H9 (cell line): ENCODE data around the gene ANO2. TPM values are rescaled to one million over a fixed set of nuclear protein-coding genes. Genes with fewer than 3 reads are reported as not detected.

Experiments used
- DNase-seq: peaks from one replicate; pipeline ENCODE4 v3.0.0-alpha.2; 2017
- H2AFZ ChIP-seq: one replicate; pipeline ENCODE4 v1.6.1; 2013; ENCODE audit warnings: mild to moderate bottlenecking, low read length, control low read depth, moderate library complexity
- H2AK5ac ChIP-seq: 2 replicates; pipeline ENCODE4 v1.6.1; 2013; ENCODE audit warnings: low read length, control low read depth, mixed read lengths; ENCODE audit not compliant: insufficient read length
- H2BK120ac ChIP-seq: one replicate; pipeline ENCODE4 v1.6.1; 2013; ENCODE audit warnings: low read depth, mild to moderate bottlenecking, low read length, control low read depth, inconsistent platforms; ENCODE audit not compliant: poor library complexity, severe bottlenecking
- H2BK12ac ChIP-seq: 2 replicates; pipeline ENCODE4 v1.6.1; 2013; ENCODE audit warnings: low read length, control low read depth, mixed read lengths, low read depth; ENCODE audit not compliant: insufficient read length
- H2BK15ac ChIP-seq: 2 replicates; pipeline ENCODE4 v1.6.1; 2013; ENCODE audit warnings: low read depth, low read length, control low read depth
- H2BK20ac ChIP-seq: one replicate; pipeline ENCODE4 v1.6.1; 2013; ENCODE audit warnings: low read depth, mild to moderate bottlenecking, low read length, control low read depth, inconsistent platforms; ENCODE audit not compliant: poor library complexity, severe bottlenecking
- H2BK5ac ChIP-seq: 2 replicates; pipeline ENCODE4 v1.6.1; 2013; ENCODE audit warnings: low read length, control low read depth, mixed read lengths; ENCODE audit not compliant: insufficient read length
- H3K14ac ChIP-seq: 2 replicates; pipeline ENCODE4 v1.6.1; 2013; ENCODE audit warnings: low read length, control low read depth; ENCODE audit not compliant: insufficient read depth
- H3K18ac ChIP-seq: 2 replicates; pipeline ENCODE4 v1.6.1; 2013; ENCODE audit warnings: low read depth, mild to moderate bottlenecking, mixed read lengths, low read length, control low read depth; ENCODE audit not compliant: insufficient read length
- H3K23ac ChIP-seq: 2 replicates; pipeline ENCODE4 v1.6.1; 2013; ENCODE audit warnings: low read length, control low read depth, mixed read lengths, low read depth; ENCODE audit not compliant: insufficient read length
- H3K23me2 ChIP-seq: 2 replicates; pipeline ENCODE4 v1.6.1; 2013; ENCODE audit warnings: low read depth, mild to moderate bottlenecking, mixed read lengths, low read length, control low read depth; ENCODE audit not compliant: insufficient read length, poor library complexity, severe bottlenecking
- H3K27ac ChIP-seq: 2 replicates; pipeline ENCODE4 v1.5.1; 2013; ENCODE audit warnings: low read length, control low read depth, mixed read lengths, low read depth; ENCODE audit not compliant: insufficient read length
- H3K27me3 ChIP-seq: 2 replicates; pipeline ENCODE4 v1.6.1; 2013; ENCODE audit warnings: low read length, control low read depth, inconsistent platforms; ENCODE audit not compliant: insufficient read depth
- H3K4ac ChIP-seq: 2 replicates; pipeline ENCODE4 v1.6.1; 2013; ENCODE audit warnings: low read depth, mild to moderate bottlenecking, control low read depth, inconsistent platforms, low read length, moderate library complexity
- H3K4me1 ChIP-seq: 2 replicates; pipeline ENCODE4 v1.6.1; 2013; ENCODE audit warnings: low read length, control low read depth, inconsistent platforms; ENCODE audit not compliant: insufficient read depth
- H3K4me2 ChIP-seq: 2 replicates; pipeline ENCODE4 v1.6.1; 2013; ENCODE audit warnings: low read length, control low read depth, mixed read lengths; ENCODE audit not compliant: insufficient read length, insufficient read depth
- H3K56ac ChIP-seq: 2 replicates; pipeline ENCODE4 v1.6.1; 2013; ENCODE audit warnings: low read depth, mild to moderate bottlenecking, mixed read lengths, low read length, control low read depth; ENCODE audit not compliant: insufficient read length
- H3K79me1 ChIP-seq: 2 replicates; pipeline ENCODE4 v1.6.1; 2013; ENCODE audit warnings: low read depth, mild to moderate bottlenecking, moderate library complexity, low read length, control low read depth, inconsistent platforms; ENCODE audit not compliant: insufficient read depth, poor library complexity, severe bottlenecking
- H3K79me2 ChIP-seq: 2 replicates; pipeline ENCODE4 v1.6.1; 2013; ENCODE audit warnings: low read length, control low read depth, inconsistent platforms; ENCODE audit not compliant: insufficient read depth
- H3K9ac ChIP-seq: 2 replicates; pipeline ENCODE4 v1.6.1; 2013; ENCODE audit warnings: low read length, control low read depth, mixed read lengths; ENCODE audit not compliant: insufficient read length; ENCODE audit errors: extremely low read depth
- H3K9me3 ChIP-seq: one replicate; pipeline ENCODE4 v1.6.1; 2013; ENCODE audit warnings: low read depth, low read length, inconsistent platforms; ENCODE audit not compliant: control insufficient read depth
- H3T11ph ChIP-seq: one replicate; pipeline ENCODE4 v1.6.1; 2013; ENCODE audit warnings: mild to moderate bottlenecking, low read length, control low read depth, inconsistent platforms
- H4K20me1 ChIP-seq: one replicate; pipeline ENCODE4 v1.6.1; 2013; ENCODE audit not compliant: control insufficient read depth, insufficient read length, insufficient read depth
- H4K5ac ChIP-seq: 2 replicates; pipeline ENCODE4 v1.6.1; 2013; ENCODE audit warnings: low read depth, mild to moderate bottlenecking, mixed read lengths, low read length, control low read depth; ENCODE audit not compliant: insufficient read length
- H4K8ac ChIP-seq: replicated peaks from 2 replicates; pipeline ENCODE4 v1.6.1; 2013; ENCODE audit warnings: low read length, control low read depth, mixed read lengths, low read depth; ENCODE audit not compliant: insufficient read length
- H4K91ac ChIP-seq: 2 replicates; pipeline ENCODE4 v1.6.1; 2013; ENCODE audit warnings: low read depth, mild to moderate bottlenecking, moderate library complexity, mixed read lengths, low read length, control low read depth; ENCODE audit not compliant: insufficient read length
- H3K27ac Mint-ChIP-seq, 3 experiments: 2 replicates in 2 of 3; 3 replicates in 1 of 3; pipeline ENCODE4 v1.8.0; 2020 to 2021; ENCODE audit warnings: mixed read lengths in 3 of 3, mild to moderate bottlenecking in 1 of 3, moderate library complexity in 1 of 3
- H3K27me3 Mint-ChIP-seq: 2 replicates; pipeline ENCODE4 v1.8.0; 2021; ENCODE audit warnings: low read depth, mild to moderate bottlenecking, moderate library complexity, mixed read lengths
- H3K36me3 Mint-ChIP-seq, 3 experiments: 2 replicates in 2 of 3; 3 replicates in 1 of 3; pipeline ENCODE4 v1.8.0; 2020 to 2021; ENCODE audit warnings: low read depth in 3 of 3, mixed read lengths in 3 of 3; ENCODE audit not compliant: insufficient read depth in 1 of 3
- H3K4me1 Mint-ChIP-seq, 2 experiments: 2 replicates each; pipeline ENCODE4 v1.8.0; 2020; ENCODE audit warnings: mixed read lengths in 2 of 2
- H3K4me3 Mint-ChIP-seq, 2 experiments: 2 replicates in 1 of 2; 3 replicates in 1 of 2; pipeline ENCODE4 v1.8.0; 2020 to 2021; ENCODE audit warnings: mild to moderate bottlenecking in 2 of 2, mixed read lengths in 2 of 2, moderate library complexity in 1 of 2
- H3K9me3 Mint-ChIP-seq, 2 experiments: 2 replicates in 1 of 2; 3 replicates in 1 of 2; pipeline ENCODE4 v1.8.0; 2020; ENCODE audit warnings: mild to moderate bottlenecking in 2 of 2, mixed read lengths in 2 of 2, moderate library complexity in 1 of 2
- WGBS: extraction: QIAGEN DNeasy Blood & Tissue Kit; methylation state at CpG from one replicate; pipeline ENCODE4 v1.1.7; 2013; ENCODE audit warnings: missing lambda C conversion rate, low lambda C conversion rate, mixed read lengths; ENCODE audit not compliant: insufficient read length; ENCODE audit errors: extremely low coverage; 5-methylcytosine and 5-hydroxymethylcytosine counted together
- total RNA-seq: library from RNA; stranded (reverse); gene quantifications from 2 replicates; pipeline ENCODE4 v1.2.1, GENCODE V29; 2021
- TF ChIP-seq, protein P1 (sequence below): fragments of 200-600 bp; sonication (generic); conservative IDR thresholded peaks from 3 replicates; pipeline ENCODE4 v1.8.0; 2021; ENCODE audit warnings: antibody characterized with exemption, mild to moderate bottlenecking

ANO2 gene
- total RNA-seq, 1 experiment from 2014 or later = 3.8 TPM

GRCh38 chr12:5915511-5915910 is 29.5 kb downstream of the ANO2 start:
- H2BK5ac ChIP-seq = no peak overlapping the region
- no peaks in the 10 kb centered on the region for H3K79me2 ChIP-seq
- H2BK20ac ChIP-seq = no peak overlapping the region
- no peak overlapping the region for H2BK15ac ChIP-seq
- no peak overlapping the region for H3K18ac ChIP-seq
- H4K91ac ChIP-seq = no peak overlapping the region
- H3K56ac ChIP-seq = no peak overlapping the region
- no peaks in the 10 kb centered on the region for H3K79me1 ChIP-seq
- no peaks in the 10 kb centered on the region for H3K4me1 Mint-ChIP-seq
- no peak overlapping the region for H3T11ph ChIP-seq
- no peaks in the 10 kb centered on the region for H3K4me1 ChIP-seq
- no peak overlapping the region for H3K4me3 Mint-ChIP-seq
- H3K23me2 ChIP-seq = no peaks in the 10 kb centered on the region
- H3K9me3 Mint-ChIP-seq = no peaks in the 10 kb centered on the region
- peaks cover 2% of the 10 kb centered on the region; the same call in 1 of the 2 replicates for H3K27me3 Mint-ChIP-seq
- H3K36me3 Mint-ChIP-seq = no peaks in the 10 kb centered on the region; a peak in 1 of 7 replicates
- no peak overlapping the region for H3K23ac ChIP-seq
- H2AFZ ChIP-seq = no peak overlapping the region
- no peak overlapping the region for H3K4ac ChIP-seq
- H4K5ac ChIP-seq = no peak overlapping the region
- no CpG with 5 or more reads among the region's 4 CpGs for WGBS
- H2BK120ac ChIP-seq = no peak overlapping the region
- no peaks in the 10 kb centered on the region for H3K9me3 ChIP-seq
- H4K8ac ChIP-seq = no peak overlapping the region
- H2BK12ac ChIP-seq = no peak overlapping the region
- H2AK5ac ChIP-seq = no peak overlapping the region
- no peak overlapping the region for H3K27ac ChIP-seq
- peak; percentile 18 for DNase-seq
- no peaks in the 10 kb centered on the region for H3K27me3 ChIP-seq
- no peak overlapping the region for H3K14ac ChIP-seq
- H3K27ac Mint-ChIP-seq = no peak overlapping the region
- TF ChIP-seq, protein P1, sequence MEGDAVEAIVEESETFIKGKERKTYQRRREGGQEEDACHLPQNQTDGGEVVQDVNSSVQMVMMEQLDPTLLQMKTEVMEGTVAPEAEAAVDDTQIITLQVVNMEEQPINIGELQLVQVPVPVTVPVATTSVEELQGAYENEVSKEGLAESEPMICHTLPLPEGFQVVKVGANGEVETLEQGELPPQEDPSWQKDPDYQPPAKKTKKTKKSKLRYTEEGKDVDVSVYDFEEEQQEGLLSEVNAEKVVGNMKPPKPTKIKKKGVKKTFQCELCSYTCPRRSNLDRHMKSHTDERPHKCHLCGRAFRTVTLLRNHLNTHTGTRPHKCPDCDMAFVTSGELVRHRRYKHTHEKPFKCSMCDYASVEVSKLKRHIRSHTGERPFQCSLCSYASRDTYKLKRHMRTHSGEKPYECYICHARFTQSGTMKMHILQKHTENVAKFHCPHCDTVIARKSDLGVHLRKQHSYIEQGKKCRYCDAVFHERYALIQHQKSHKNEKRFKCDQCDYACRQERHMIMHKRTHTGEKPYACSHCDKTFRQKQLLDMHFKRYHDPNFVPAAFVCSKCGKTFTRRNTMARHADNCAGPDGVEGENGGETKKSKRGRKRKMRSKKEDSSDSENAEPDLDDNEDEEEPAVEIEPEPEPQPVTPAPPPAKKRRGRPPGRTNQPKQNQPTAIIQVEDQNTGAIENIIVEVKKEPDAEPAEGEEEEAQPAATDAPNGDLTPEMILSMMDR = no peak
- H3K4me2 ChIP-seq = no peak overlapping the region
- H3K9ac ChIP-seq = no peak overlapping the region
- H4K20me1 ChIP-seq = no peaks in the 10 kb centered on the region
